Spleen (tissue), 7 donors: ENCODE data around the gene KDM2A.

Experiments
- POLR2AphosphoS5 ChIP-seq, 3 donors: sonication (generic); formaldehyde crosslinking; IDR thresholded peaks; one replicate each; pipeline ENCODE4 v1.5.1; 2017; ENCODE audit warnings: antibody characterized with exemption in 3 of 3
- TF ChIP-seq, protein P1 (sequence below), 11 experiments: fragments of 200-600 bp in 7 of 11; fragments of 450-650 bp in 4 of 11; sonication (generic) in 4 of 11; IDR thresholded peaks in 8 of 11; conservative IDR thresholded peaks in 3 of 11; 1 replicate in 7 of 11; 2 replicates in 4 of 11; pipeline versions ENCODE4 v1.4.0 to v1.8.0; 2016 to 2021; ENCODE audit warnings: antibody characterized with exemption in 11 of 11, inconsistent platforms in 4 of 11, mild to moderate bottlenecking in 1 of 11
- donor health status: DM: no; HTN: no; CAD: no; lungs with moderate emphysema.
- donor health status: DM: no; HTN: no; CAD: no.
- donor health status: DM: no; HTN: no; CAD: no.

DNA sequence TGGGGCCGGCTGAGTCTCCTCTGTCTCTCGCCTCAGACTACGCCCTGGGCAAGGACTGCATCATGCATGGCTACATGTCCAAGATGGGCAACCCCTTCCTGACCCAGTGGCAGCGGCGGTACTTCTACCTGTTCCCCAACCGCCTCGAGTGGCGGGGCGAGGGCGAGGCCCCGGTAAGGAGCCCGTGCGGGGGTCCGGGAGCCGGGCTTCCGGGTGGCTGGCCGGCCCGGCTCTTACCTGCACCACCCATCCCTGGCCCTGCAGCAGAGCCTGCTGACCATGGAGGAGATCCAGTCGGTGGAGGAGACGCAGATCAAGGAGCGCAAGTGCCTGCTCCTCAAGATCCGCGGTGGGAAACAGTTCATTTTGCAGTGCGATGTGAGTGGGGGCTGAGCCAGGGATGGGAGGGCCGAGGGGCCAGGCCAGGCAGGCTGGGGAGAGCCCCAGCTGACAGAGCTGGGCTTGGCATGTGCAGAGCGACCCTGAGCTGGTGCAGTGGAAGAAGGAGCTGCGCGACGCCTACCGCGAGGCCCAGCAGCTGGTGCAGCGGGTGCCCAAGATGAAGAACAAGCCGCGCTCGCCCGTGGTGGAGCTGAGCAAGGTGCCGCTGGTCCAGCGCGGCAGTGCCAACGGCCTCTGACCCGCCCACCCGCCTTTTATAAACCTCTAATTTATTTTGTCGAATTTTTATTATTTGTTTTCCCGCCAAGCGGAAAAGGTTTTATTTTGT is 165.9 kb downstream of the KDM2A start:
- TF ChIP-seq, protein P1, sequence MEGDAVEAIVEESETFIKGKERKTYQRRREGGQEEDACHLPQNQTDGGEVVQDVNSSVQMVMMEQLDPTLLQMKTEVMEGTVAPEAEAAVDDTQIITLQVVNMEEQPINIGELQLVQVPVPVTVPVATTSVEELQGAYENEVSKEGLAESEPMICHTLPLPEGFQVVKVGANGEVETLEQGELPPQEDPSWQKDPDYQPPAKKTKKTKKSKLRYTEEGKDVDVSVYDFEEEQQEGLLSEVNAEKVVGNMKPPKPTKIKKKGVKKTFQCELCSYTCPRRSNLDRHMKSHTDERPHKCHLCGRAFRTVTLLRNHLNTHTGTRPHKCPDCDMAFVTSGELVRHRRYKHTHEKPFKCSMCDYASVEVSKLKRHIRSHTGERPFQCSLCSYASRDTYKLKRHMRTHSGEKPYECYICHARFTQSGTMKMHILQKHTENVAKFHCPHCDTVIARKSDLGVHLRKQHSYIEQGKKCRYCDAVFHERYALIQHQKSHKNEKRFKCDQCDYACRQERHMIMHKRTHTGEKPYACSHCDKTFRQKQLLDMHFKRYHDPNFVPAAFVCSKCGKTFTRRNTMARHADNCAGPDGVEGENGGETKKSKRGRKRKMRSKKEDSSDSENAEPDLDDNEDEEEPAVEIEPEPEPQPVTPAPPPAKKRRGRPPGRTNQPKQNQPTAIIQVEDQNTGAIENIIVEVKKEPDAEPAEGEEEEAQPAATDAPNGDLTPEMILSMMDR (IDR thresholded peaks at IDR 0.05 in 8 of 11, conservative IDR thresholded peaks at IDR 0.05 in 3 of 11) = no peak
- peak; percentile 31 to 66 (median 35) for TF ChIP-seq POLR2AphosphoS5 (IDR thresholded peaks at IDR 0.05)
